GM12872 (cell line): ENCODE data around the gene KCTD7.

Experiments used
- CTCF ChIP-seq: IDR thresholded peaks from 3 replicates; pipeline ENCODE4 v1.5.1; 2011; ENCODE audit warnings: low read depth, mild to moderate bottlenecking, low read length, moderate library complexity; ENCODE audit not compliant: insufficient read depth

KCTD7 gene

GRCh38 chr7:66642186-66642585 lies 13.5 kb downstream of the KCTD7 start:
- no peak for TF ChIP-seq CTCF

DNA sequence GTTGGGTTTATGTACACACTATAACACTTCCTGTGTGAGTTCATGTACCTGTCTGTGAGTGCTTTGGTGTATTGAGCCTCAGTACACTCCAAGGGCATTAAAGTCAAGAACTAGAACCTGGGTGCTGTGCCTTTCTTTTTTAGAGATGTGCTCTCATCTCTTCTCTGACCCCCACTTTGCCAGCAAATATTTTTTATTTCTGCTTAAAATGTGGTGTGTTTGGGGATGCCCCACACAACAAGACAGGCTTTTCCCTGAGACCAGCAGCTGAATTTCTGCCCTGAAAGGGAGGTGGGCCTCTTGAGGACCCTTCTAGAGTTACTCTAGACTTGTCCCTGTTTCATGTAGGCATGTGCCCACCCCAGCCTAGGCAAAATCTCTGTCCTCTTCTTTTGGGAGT lies 14.3 kb downstream of the KCTD7 start:
- TF ChIP-seq CTCF, result no peak

DNA sequence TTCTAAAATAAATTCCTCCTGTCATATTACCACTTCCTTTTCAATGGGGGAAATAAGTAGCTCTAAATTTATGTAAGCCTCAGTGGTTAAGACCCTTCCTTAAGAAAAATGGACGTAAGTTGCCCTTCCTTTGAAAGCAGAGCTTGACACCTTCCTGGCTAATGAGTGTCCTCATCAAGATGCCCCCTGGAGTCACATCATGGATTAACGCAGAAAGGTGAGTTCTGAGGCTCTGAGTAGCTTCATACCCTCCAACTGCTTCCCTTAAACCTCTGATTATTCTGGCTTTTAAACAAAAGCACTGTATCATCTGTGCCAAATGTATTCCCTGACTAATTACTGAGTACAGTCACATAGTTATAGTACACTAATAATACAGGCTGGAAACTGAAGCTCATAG lies 14.7 kb downstream of the KCTD7 start:
- TF ChIP-seq CTCF, result no peak

DNA sequence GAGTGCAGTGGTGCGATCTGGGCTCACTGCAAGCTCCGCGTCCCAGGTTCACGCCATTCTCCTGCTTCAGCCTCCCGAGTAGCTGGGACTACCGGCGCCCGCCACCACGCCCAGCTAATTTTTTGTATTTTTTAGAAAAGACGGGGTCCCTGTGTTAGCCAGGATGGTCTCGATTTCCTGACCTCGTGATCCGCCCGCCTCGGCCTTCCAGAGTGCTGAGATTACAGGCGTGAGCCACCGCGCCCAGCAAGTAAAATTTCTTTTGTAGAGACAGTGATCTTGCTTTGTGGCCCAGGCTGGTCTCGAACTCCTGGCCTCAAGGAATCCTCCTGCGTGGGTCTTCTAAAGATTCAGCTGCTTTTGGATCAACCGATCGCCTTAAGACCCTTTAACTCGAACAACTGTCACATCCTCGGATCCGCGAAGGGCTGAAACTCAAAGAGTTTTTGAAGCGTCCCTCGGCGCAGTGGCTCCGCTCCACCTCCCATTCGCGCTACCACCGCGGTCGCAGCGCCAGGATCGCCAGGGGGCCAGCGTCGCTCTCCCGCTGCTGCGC lies 25.1 kb downstream of the KCTD7 start:
- TF ChIP-seq CTCF, result peak; percentile 24; the same call in 1 of the 3 replicates

DNA sequence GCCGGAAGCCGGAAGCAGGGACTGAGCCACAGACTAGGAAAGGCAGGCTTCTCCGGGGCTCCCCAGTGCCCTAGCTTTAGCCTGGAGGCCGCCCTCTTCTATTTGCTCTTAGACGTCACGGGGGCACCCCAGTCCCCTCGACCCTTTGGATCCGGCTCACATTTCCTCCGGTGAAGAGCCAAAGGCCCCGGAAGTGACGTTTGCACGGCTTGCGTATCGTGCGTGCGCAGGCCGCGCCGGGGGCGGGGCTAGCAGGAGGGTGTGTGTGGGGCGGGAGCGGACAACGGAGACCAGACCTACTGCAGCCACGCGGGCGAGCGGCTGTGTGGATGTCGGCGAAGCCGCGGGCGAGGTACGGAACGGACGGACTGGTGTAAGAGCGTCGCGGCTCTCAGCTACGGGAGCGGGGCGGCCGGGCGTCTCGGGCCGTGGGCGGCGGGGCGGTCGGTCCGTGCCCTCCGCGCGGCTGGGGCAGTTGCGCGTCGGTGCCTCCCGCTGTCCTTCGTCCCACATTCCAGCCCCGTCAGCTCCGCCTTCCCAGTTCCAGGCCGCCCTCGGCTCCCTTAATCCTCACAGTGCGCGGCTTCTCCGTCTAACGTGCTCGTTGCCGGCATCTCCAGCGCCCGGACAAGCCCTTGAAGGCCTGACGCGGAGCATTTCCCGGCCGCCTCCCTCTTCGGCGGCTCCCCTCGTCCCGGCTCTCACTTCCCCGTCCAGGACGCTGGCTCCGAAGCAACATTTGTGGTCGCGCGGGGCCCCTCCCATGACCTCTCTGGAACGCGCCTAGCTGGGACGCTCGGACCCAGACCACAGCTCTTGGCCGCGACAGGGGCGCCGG lies 25.8 kb downstream of the KCTD7 start:
- no peak for TF ChIP-seq CTCF

DNA sequence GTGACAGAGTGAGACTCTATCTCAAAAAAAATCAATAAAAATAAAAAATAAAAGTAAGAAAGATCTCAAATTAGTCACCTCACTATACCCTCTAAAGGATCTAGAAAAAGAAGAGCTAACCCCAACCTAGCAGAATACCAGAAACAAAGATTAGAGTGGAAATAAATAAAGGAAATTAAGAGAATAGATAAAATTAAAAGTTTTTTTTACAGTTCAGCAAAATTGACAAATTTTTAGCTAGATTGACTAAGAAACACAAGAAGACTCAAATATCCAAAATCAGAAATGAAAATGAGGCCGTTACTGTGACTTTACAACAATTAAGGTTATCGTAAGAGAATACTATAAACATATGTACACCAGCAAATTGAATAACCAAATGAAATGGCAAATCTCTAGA lies 29.1 kb downstream of the KCTD7 start:
- no peak for TF ChIP-seq CTCF

DNA sequence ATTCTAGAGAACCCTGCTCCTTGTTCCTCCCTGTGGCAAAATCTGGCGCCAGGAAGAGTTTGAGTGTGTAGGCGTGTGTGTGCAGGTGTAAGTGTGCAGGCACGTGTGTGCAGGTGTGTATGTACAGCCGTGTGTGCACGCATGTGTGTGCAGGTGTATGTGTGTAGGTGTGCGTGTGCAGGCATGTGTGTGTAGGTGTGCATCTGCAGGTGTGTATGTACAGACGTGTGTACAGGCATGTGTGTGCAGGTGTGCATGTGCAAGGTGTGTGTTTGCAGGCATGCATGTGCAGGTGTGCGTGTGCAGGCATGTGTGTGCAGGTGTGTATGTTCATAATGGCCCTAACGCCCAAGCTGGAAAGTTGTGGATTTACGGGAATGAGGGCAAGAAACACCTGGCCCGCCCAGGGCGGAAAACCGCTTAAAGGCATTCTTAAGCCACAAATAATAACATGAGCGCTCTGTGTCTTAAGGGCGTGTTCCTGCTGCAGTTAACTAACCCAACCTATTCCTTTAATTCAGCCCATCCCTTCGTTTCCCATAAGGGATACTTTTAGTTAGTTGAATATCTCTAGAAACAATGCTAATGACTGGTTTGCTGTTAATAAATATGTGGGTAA lies 34.1 kb downstream of the KCTD7 start:
- TF ChIP-seq CTCF, result no peak
